Smooth muscle cell (in vitro differentiated cells): ENCODE results near the gene HNRNPL. TPM values are rescaled to one million over a fixed set of nuclear protein-coding genes. Genes with fewer than 3 reads are reported as not detected.
"Not testable (repeated sequence)": the region's sequence is repeated elsewhere in the genome, so short reads cannot be mapped to it uniquely, and the experiment has no call there.

Experiments used
- DNase-seq: peaks from one replicate; lab custom pipeline; 2025; ENCODE audit not compliant: unreplicated experiment; lab: John Stamatoyannopoulos, UW
- H2AFZ ChIP-seq: fragments of 200-600 bp; sonication (generic); 2 replicates; pipeline ENCODE4 v1.6.0; 2016; ENCODE audit warnings: antibody characterized with exemption, low read depth, mild to moderate bottlenecking
- H3F3A ChIP-seq: fragments of 200-600 bp; sonication (generic); 2 replicates; pipeline ENCODE4 v1.6.0; 2017; ENCODE audit warnings: antibody characterized with exemption, low read depth
- H3K27ac ChIP-seq: fragments of 200-600 bp; sonication (generic); 2 replicates; pipeline ENCODE4 v1.5.1; 2016; ENCODE audit warnings: low read depth, mild to moderate bottlenecking
- H3K27me3 ChIP-seq: fragments of 200-600 bp; sonication (generic); 2 replicates; pipeline ENCODE4 v1.6.1; 2016; ENCODE audit warnings: low read depth, mild to moderate bottlenecking
- H3K36me3 ChIP-seq: fragments of 200-600 bp; sonication (generic); 2 replicates; pipeline ENCODE4 v1.5.1; 2016; ENCODE audit warnings: low read depth
- H3K4me1 ChIP-seq: fragments of 200-600 bp; sonication (generic); 2 replicates; pipeline ENCODE4 v1.5.1; 2016; ENCODE audit warnings: low read depth
- H3K4me2 ChIP-seq: fragments of 200-600 bp; sonication (generic); 2 replicates; pipeline ENCODE4 v1.6.0; 2016; ENCODE audit warnings: mild to moderate bottlenecking
- H3K4me3 ChIP-seq: fragments of 200-600 bp; sonication (generic); 2 replicates; pipeline ENCODE4 v1.5.1; 2016; ENCODE audit warnings: mild to moderate bottlenecking
- H3K79me2 ChIP-seq: fragments of 200-600 bp; sonication (generic); 2 replicates; pipeline ENCODE4 v1.6.0; 2016; ENCODE audit warnings: low read depth, mild to moderate bottlenecking
- H3K9ac ChIP-seq: fragments of 200-600 bp; sonication (generic); 2 replicates; pipeline ENCODE4 v1.6.0; 2016; ENCODE audit warnings: low read depth
- H3K9me3 ChIP-seq: fragments of 200-600 bp; sonication (generic); replicated peaks from 2 replicates; pipeline ENCODE4 v1.5.1; 2016; ENCODE audit warnings: low read depth
- H4K20me1 ChIP-seq: fragments of 200-600 bp; sonication (generic); 2 replicates; pipeline ENCODE4 v1.6.0; 2016; ENCODE audit warnings: low read depth
- CTCF ChIP-seq: fragments of 200-600 bp; sonication (generic); IDR thresholded peaks from 2 replicates; pipeline ENCODE4 v1.5.1; 2017; ENCODE audit warnings: borderline replicate concordance, mild to moderate bottlenecking, antibody characterized with exemption; ENCODE audit not compliant: insufficient read depth, poor library complexity, severe bottlenecking
- WGBS: methylation state at CpG from one replicate; pipeline ENCODE4 v1.1.7; 2016; ENCODE audit warnings: low lambda C conversion rate; 5-methylcytosine and 5-hydroxymethylcytosine counted together
- polyA plus RNA-seq: library from polyadenylated mRNA; unstranded; fragments of >200 nt; fragmentation: Nextera tagmentation; extraction: Ambion mirVana; gene quantifications from 2 replicates; pipeline ENCODE4 v1.2.1, GENCODE V29; 2016
- total RNA-seq: library from RNA; depleted of rRNA; stranded (reverse); fragments of >200 nt; gene quantifications from 2 replicates; pipeline ENCODE4 v1.2.3, GENCODE V29; 2014

HNRNPL gene
- total and polyA plus RNA-seq, 2 experiments from 2014 or later: 158 to 174 TPM

GRCh38 chr19:38815059-38816001, 34.5 kb downstream of the HNRNPL start:
- TF ChIP-seq CTCF: no peak
- no peak overlapping the region for H3K27ac ChIP-seq
- no peaks in the 10 kb centered on the region for H3K36me3 ChIP-seq
- no peaks in the 10 kb centered on the region for H3K27me3 ChIP-seq
- H3K4me3 ChIP-seq: no peak overlapping the region
- H3K4me1 ChIP-seq: no peaks in the 10 kb centered on the region
- no peak overlapping the region for H3K9ac ChIP-seq
- H3K9me3 ChIP-seq: no peaks in the 10 kb centered on the region
- 96% methylated on average over 33 of the region's 34 CpGs for WGBS
- H3K4me2 ChIP-seq: no peak overlapping the region
- no peaks in the 10 kb centered on the region for H3K79me2 ChIP-seq
- no peak for DNase-seq
- H3F3A ChIP-seq: no peaks in the 10 kb centered on the region
- H2AFZ ChIP-seq: no peak overlapping the region
- no peaks in the 10 kb centered on the region for H4K20me1 ChIP-seq

GRCh38 chr19:38813932-38814331, 35.9 kb downstream of the HNRNPL start:
- not testable (repeated sequence) for DNase-seq, H3K27ac ChIP-seq, H3K79me2 ChIP-seq, H3F3A ChIP-seq, H3K4me3 ChIP-seq, H4K20me1 ChIP-seq, H3K36me3 ChIP-seq, H3K4me2 ChIP-seq, H3K4me1 ChIP-seq, H3K9me3 ChIP-seq, H2AFZ ChIP-seq, H3K27me3 ChIP-seq, H3K9ac ChIP-seq
- 95% methylated on average over 2 of the region's 2 CpGs for WGBS

- Histone ChIP-seq H3K36me3 (no peaks in the 10 kb centered on the region), H4K20me1 (no peaks in the 10 kb centered on the region), H2AFZ (no peak overlapping the region), H3K9me3 (no peaks in the 10 kb centered on the region), H3K4me3 (no peak overlapping the region), H3K4me2 (no peak overlapping the region), H3K27me3 (no peaks in the 10 kb centered on the region), H3K9ac (no peak overlapping the region), H3K27ac (no peak overlapping the region), H3K4me1 (no peaks in the 10 kb centered on the region), H3K79me2 (no peaks in the 10 kb centered on the region), H3F3A (no peaks in the 10 kb centered on the region)
- 96% methylated on average over 6 of the region's 6 CpGs for WGBS
- DNase-seq: no peak
- TF ChIP-seq CTCF: no peak
Observed at GRCh38 chr19:38813323-38813722, 36.5 kb downstream of the HNRNPL start.

GRCh38 chr19:38812841-38813320, 36.9 kb downstream of the HNRNPL start, which contains the start of gene LGALS4:
LGALS4 (minus strand) TSS chr19:38812945; CDS start chr19:38812886, 59 bp downstream.
- H3K9ac ChIP-seq: no peak within 1 kb of the TSS
- no peaks in the 10 kb centered on the region for H3K9me3 ChIP-seq
- no peaks in the 10 kb centered on the region for H3K79me2 ChIP-seq
- no peak for TF ChIP-seq CTCF
- no peak for DNase-seq
- 94% methylated on average over 15 of the region's 15 CpGs for WGBS
- H2AFZ ChIP-seq: no peak within 1 kb of the TSS
- H3K4me2 ChIP-seq: no peak within 1 kb of the TSS
- no peaks in the 10 kb centered on the region for H3F3A ChIP-seq
- no peaks in the 10 kb centered on the region for H3K4me1 ChIP-seq
- no peaks in the 10 kb centered on the region for H4K20me1 ChIP-seq
- H3K27ac ChIP-seq: no peak within 1 kb of the TSS
- H3K27me3 ChIP-seq: no peaks in the 10 kb centered on the region
- no peaks in the 10 kb centered on the region for H3K36me3 ChIP-seq
- no peak within 1 kb of the TSS for H3K4me3 ChIP-seq
